ENCODE data around the gene ZNF283. TPM values are rescaled to one million over a fixed set of nuclear protein-coding genes. Genes with fewer than 3 reads are reported as not detected.
A peak's percentile ranks its signal among the peaks of the same experiment; 100 is the strongest.
"Not testable (repeated sequence)": the region's sequence is repeated elsewhere in the genome, so short reads cannot be mapped to it uniquely, and the experiment has no call there.

Gene ZNF283
- total RNA-seq, 2 donors from 2014 or later = 7.1 to 10.1 TPM

DNA sequence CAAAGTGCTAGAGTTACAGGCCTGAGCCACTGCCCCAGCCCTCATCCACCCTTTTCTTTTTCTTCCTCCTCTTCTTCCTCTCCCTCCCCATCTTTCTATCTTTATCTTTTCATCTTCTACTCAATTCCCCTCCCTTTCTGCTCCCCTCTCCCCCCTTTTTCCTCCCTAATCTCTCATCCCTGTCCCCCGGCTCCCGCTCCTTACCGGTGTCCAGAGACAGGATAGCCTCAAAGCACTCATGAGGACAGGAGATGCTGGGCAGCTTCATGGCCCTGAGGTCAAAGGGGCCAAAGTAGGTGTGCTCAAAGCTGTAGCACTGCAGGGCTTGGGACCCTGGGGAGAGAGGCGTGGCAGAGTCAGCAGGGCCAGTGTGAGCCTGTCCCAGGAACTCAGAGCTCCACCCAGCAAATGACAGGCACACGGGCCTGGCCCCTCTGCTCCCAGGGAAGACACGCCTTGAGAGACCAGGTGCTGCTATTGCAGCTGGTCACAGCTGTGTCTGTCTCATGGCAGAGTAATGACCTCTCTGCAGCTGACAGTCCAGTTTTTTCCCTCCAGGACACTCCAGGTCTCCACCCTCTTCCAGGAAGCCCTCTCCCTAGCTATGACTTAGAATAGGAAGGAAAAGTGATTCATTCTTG lies 27.5 kb upstream of the ZNF283 start:
- H3K4me1 Mint-ChIP-seq = no peaks in the 10 kb centered on the region
- peaks cover 70% of the 10 kb centered on the region for H3K27me3 ChIP-seq (ENCODE audit: control insufficient read depth, insufficient read depth, low read length, poor library complexity, severe bottlenecking)

DNA sequence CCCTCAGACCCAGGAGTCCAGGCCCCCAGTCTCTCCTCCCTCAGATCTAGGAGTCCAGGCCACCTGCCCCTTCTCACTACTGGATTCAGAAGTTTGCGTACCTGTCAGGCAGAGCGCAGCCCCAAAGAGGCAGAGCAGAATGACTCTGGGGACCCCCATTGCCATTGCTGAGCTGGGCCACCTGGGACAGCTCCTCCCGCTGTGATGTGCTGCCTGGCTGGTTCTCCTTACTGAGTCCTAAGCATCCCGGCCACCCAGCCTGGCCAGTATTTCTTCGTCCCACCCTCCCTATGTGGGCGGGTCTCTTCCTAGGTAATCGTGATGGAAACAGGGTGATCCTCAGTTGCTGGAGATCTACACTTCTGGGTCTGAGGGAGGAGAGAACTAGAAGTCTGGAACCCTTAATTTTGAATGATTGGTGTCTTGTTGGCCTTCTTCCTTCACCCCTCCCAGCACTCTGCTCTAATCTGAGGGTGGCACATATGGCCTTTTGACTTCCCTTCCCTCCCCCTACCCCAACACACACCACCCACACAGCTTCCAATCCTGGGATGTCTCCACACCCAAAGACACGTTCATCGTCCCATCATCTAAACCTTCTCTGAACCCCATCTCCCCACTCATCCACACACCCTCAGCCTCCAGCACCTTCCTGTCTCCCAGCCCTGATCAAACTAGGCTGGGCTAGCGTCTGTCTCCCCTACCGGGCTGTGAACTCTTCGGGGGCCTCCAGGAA lies 24.7 kb upstream of the ZNF283 start, which contains the start of gene LYPD5:
Gene LYPD5, minus strand, starts transcription at position 232 of the 736 bp plus-strand sequence. Its CDS starts 67 bp downstream, at position 165.
- no peaks in the 10 kb centered on the region for H3K4me1 Mint-ChIP-seq
- peaks cover 69% of the 10 kb centered on the region for H3K27me3 Mint-ChIP-seq (ENCODE audit: insufficient read depth)
- H3K27ac Mint-ChIP-seq = no peak within 1 kb of the TSS
- Histone ChIP-seq H3K36me3 (ENCODE audit: control insufficient read depth, insufficient read depth, low read length) (no peaks in the 10 kb centered on the region), H3K27ac (ENCODE audit: low read depth, low read length) (no peak within 1 kb of the TSS), H3K27me3 (ENCODE audit: control insufficient read depth, insufficient read depth, low read length, poor library complexity, severe bottlenecking) (peaks cover 42% of the 10 kb centered on the region), H3K9me3 (ENCODE audit: control insufficient read depth, low read length) (no peaks in the 10 kb centered on the region), H3K9ac (ENCODE audit: extremely low read depth, low read length, poor library complexity, severe bottlenecking) (no peak within 1 kb of the TSS), H3K4me1 (ENCODE audit: control insufficient read depth, insufficient read depth, low read length) (no peaks in the 10 kb centered on the region), H3K4me3 (ENCODE audit: low read length) (no peak within 1 kb of the TSS)
- no peak for DNase-seq
- no peak within 1 kb of the TSS for H3K4me3 Mint-ChIP-seq
- WGBS, 2 experiments (ENCODE audit: insufficient coverage in 1 of 2, insufficient read length in 1 of 2) = 72 to 88% methylated on average over 3 to 12 of the region's 12 CpGs
- no peaks in the 10 kb centered on the region for H3K9me3 Mint-ChIP-seq
- H3K36me3 Mint-ChIP-seq (ENCODE audit: low read depth) = no peaks in the 10 kb centered on the region
- TF ChIP-seq, protein P1, sequence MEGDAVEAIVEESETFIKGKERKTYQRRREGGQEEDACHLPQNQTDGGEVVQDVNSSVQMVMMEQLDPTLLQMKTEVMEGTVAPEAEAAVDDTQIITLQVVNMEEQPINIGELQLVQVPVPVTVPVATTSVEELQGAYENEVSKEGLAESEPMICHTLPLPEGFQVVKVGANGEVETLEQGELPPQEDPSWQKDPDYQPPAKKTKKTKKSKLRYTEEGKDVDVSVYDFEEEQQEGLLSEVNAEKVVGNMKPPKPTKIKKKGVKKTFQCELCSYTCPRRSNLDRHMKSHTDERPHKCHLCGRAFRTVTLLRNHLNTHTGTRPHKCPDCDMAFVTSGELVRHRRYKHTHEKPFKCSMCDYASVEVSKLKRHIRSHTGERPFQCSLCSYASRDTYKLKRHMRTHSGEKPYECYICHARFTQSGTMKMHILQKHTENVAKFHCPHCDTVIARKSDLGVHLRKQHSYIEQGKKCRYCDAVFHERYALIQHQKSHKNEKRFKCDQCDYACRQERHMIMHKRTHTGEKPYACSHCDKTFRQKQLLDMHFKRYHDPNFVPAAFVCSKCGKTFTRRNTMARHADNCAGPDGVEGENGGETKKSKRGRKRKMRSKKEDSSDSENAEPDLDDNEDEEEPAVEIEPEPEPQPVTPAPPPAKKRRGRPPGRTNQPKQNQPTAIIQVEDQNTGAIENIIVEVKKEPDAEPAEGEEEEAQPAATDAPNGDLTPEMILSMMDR (conservative IDR thresholded peaks at IDR 0.05) = no peak

More for the DNA sequence above, 27.5 kb upstream of the ZNF283 start:
- Histone ChIP-seq H3K4me3 (ENCODE audit: low read length) (no peak overlapping the region), H3K9me3 (ENCODE audit: control insufficient read depth, low read length) (no peaks in the 10 kb centered on the region), H3K36me3 (ENCODE audit: control insufficient read depth, insufficient read depth, low read length) (no peaks in the 10 kb centered on the region), H3K27ac (ENCODE audit: low read depth, low read length) (no peak overlapping the region), H3K9ac (ENCODE audit: extremely low read depth, low read length, poor library complexity, severe bottlenecking) (no peak overlapping the region), H3K4me1 (ENCODE audit: control insufficient read depth, insufficient read depth, low read length) (no peaks in the 10 kb centered on the region)
- H3K4me3 Mint-ChIP-seq = peak overlapping the region; percentile 55
- WGBS, 2 experiments (ENCODE audit: insufficient coverage in 1 of 2, insufficient read length in 1 of 2) = 45 to 64% methylated on average over 3 to 6 of the region's 6 CpGs
- H3K36me3 Mint-ChIP-seq (ENCODE audit: low read depth) = no peaks in the 10 kb centered on the region
- H3K27ac Mint-ChIP-seq = no peak overlapping the region
- no peaks in the 10 kb centered on the region for H3K9me3 Mint-ChIP-seq
- peak; percentile 60 for DNase-seq
- H3K27me3 Mint-ChIP-seq (ENCODE audit: insufficient read depth) = peaks cover 90% of the 10 kb centered on the region
- TF ChIP-seq, protein P1 (conservative IDR thresholded peaks at IDR 0.05) = no peak

DNA sequence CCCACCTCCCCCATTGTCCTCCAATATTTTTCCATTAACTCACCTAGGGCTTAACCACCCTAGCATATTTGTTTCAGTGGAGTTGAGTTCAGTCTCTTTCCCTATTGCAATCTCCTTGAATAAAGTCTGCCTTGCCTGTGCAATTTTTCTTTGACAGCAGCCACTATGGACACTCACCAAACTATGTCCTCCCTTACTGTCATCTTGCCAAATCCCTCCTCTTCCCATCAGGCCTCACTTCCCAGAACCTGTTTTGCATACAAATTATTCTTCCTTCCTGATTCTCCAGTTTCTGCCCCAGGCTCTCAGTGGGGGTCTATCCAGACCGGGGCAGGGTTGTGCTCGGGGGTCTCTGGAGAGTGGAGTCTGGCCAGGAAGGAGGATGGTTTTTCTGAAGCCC lies 22.7 kb upstream of the ZNF283 start:
- H3K4me1 Mint-ChIP-seq = no peaks in the 10 kb centered on the region
- peaks cover 22% of the 10 kb centered on the region for H3K27me3 ChIP-seq (ENCODE audit: control insufficient read depth, insufficient read depth, low read length, poor library complexity, severe bottlenecking)
- WGBS, 2 experiments (ENCODE audit: insufficient coverage in 1 of 2, insufficient read length in 1 of 2) = 50% methylated on average over 2 of the region's 2 CpGs; no CpG with 5 or more reads in 1 of the 2 experiments
- no peak overlapping the region for H3K4me3 Mint-ChIP-seq
- H3K27ac Mint-ChIP-seq = no peak overlapping the region
- no peak for DNase-seq
- H3K27ac ChIP-seq (ENCODE audit: low read depth, low read length) = no peak overlapping the region
- H3K36me3 ChIP-seq (ENCODE audit: control insufficient read depth, insufficient read depth, low read length) = no peaks in the 10 kb centered on the region
- H3K9me3 ChIP-seq (ENCODE audit: control insufficient read depth, low read length) = no peaks in the 10 kb centered on the region
- H3K9me3 Mint-ChIP-seq = no peaks in the 10 kb centered on the region
- no peaks in the 10 kb centered on the region for H3K36me3 Mint-ChIP-seq (ENCODE audit: low read depth)
- H3K4me1 ChIP-seq (ENCODE audit: control insufficient read depth, insufficient read depth, low read length) = no peaks in the 10 kb centered on the region
- TF ChIP-seq, protein P1 (conservative IDR thresholded peaks at IDR 0.05) = no peak
- H3K9ac ChIP-seq (ENCODE audit: extremely low read depth, low read length, poor library complexity, severe bottlenecking) = no peak overlapping the region
- no peak overlapping the region for H3K4me3 ChIP-seq (ENCODE audit: low read length)
- peaks cover 50% of the 10 kb centered on the region for H3K27me3 Mint-ChIP-seq (ENCODE audit: insufficient read depth)

DNA sequence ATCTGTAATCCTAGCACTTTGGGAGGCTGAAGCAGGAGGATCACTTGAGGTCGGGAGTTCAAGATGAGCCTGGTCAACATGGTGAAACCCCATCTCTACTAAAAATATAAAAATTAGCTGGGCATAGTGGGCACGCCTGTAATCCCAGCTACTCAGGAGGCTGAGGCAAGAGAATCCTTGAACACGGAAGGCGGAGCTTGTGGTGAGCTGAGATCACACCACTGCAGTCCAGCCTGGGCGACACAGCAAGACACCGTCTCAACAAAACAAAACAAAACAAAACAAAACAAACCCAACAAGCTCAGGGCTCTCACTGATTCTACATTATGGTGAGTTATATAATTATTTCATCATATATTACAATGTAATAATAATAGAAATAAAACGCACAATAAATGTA lies 20.7 kb upstream of the ZNF283 start:
- WGBS, 2 experiments (ENCODE audit: insufficient coverage in 1 of 2, insufficient read length in 1 of 2) = 71 to 87% methylated on average over 1 to 5 of the region's 7 CpGs
- not testable (repeated sequence) for H3K4me3 ChIP-seq (ENCODE audit: low read length); DNase-seq; H3K9me3 ChIP-seq (ENCODE audit: control insufficient read depth, low read length); H3K9me3 Mint-ChIP-seq; H3K36me3 ChIP-seq (ENCODE audit: control insufficient read depth, insufficient read depth, low read length); H3K27ac Mint-ChIP-seq; H3K27me3 ChIP-seq (ENCODE audit: control insufficient read depth, insufficient read depth, low read length, poor library complexity, severe bottlenecking); H3K27ac ChIP-seq (ENCODE audit: low read depth, low read length); H3K4me1 Mint-ChIP-seq; H3K36me3 Mint-ChIP-seq (ENCODE audit: low read depth); H3K4me1 ChIP-seq (ENCODE audit: control insufficient read depth, insufficient read depth, low read length); H3K4me3 Mint-ChIP-seq; H3K9ac ChIP-seq (ENCODE audit: extremely low read depth, low read length, poor library complexity, severe bottlenecking)
- peaks cover 35% of the 10 kb centered on the region for H3K27me3 Mint-ChIP-seq (ENCODE audit: insufficient read depth)
